Neural crest cell (in vitro differentiated cells): Measurements from ENCODE around the gene CTBP1. TPM values are rescaled to one million over a fixed set of nuclear protein-coding genes. Genes with fewer than 3 reads are reported as not detected.

ENCODE experiments used
- DNase-seq: peaks from one replicate; pipeline ENCODE4 v3.0.0; 2021; ENCODE audit warnings: low read depth, mixed read lengths, low spot score
- H3K27ac Mint-ChIP-seq: one replicate; pipeline ENCODE4 v1.8.0; 2021; ENCODE audit warnings: mild to moderate bottlenecking, mixed read lengths; ENCODE audit not compliant: unreplicated experiment
- H3K27me3 Mint-ChIP-seq: 2 replicates; pipeline ENCODE4 v1.8.0; 2021; ENCODE audit warnings: low read depth, mild to moderate bottlenecking, mixed read lengths
- H3K36me3 Mint-ChIP-seq: 2 replicates; pipeline ENCODE4 v1.8.0; 2021; ENCODE audit warnings: low read depth, mild to moderate bottlenecking, mixed read lengths
- H3K4me1 Mint-ChIP-seq: 2 replicates; pipeline ENCODE4 v1.8.0; 2021; ENCODE audit warnings: mixed read lengths
- H3K4me3 Mint-ChIP-seq: one replicate; pipeline ENCODE4 v1.8.0; 2021; ENCODE audit warnings: mild to moderate bottlenecking, mixed read lengths
- H3K9me3 Mint-ChIP-seq: 2 replicates; pipeline ENCODE4 v1.8.0; 2021; ENCODE audit warnings: mixed read lengths
- CTCF ChIP-seq: fragments of 200-600 bp; sonication (generic); conservative IDR thresholded peaks from 2 replicates; pipeline ENCODE4 v1.5.0; 2021; ENCODE audit warnings: antibody characterized with exemption, mild to moderate bottlenecking
- total RNA-seq: library from RNA; stranded (reverse); gene quantifications from 2 replicates; pipeline ENCODE4 v1.2.1, GENCODE V29; 2021

The CTBP1 gene
- total RNA-seq, 1 donor from 2014 or later, result 219 TPM

GRCh38 chr4:1194010-1194900 lies 54.7 kb downstream of the CTBP1 start:
- no peak for DNase-seq

GRCh38 chr4:1193206-1194009 lies 55.5 kb downstream of the CTBP1 start:
- DNase-seq, result no peak

More at GRCh38 chr4:1194010-1194900, 54.7 kb downstream of the CTBP1 start:
- TF ChIP-seq CTCF, result no peak
- no peaks in the 10 kb centered on the region for H3K9me3 Mint-ChIP-seq
- no peaks in the 10 kb centered on the region for H3K27me3 Mint-ChIP-seq
- H3K4me3 Mint-ChIP-seq, result no peak overlapping the region
- H3K36me3 Mint-ChIP-seq, result no peaks in the 10 kb centered on the region
- no peaks in the 10 kb centered on the region for H3K4me1 Mint-ChIP-seq
- no peak overlapping the region for H3K27ac Mint-ChIP-seq

GRCh38 chr4:1192493-1193205 lies 56.3 kb downstream of the CTBP1 start:
- Mint-ChIP-seq H3K9me3 (no peaks in the 10 kb centered on the region), H3K27me3 (peaks cover 8% of the 10 kb centered on the region), H3K27ac (no peak overlapping the region)

More at GRCh38 chr4:1193206-1194009, 55.5 kb downstream of the CTBP1 start:
- Mint-ChIP-seq H3K4me3 (no peak overlapping the region), H3K36me3 (no peaks in the 10 kb centered on the region), H3K4me1 (no peaks in the 10 kb centered on the region), H3K9me3 (no peaks in the 10 kb centered on the region), H3K27ac (no peak overlapping the region), H3K27me3 (peaks cover 4% of the 10 kb centered on the region)
- TF ChIP-seq CTCF, result no peak

GRCh38 chr4:1192091-1192492 lies 56.8 kb downstream of the CTBP1 start:
- DNase-seq, result no peak
- TF ChIP-seq CTCF, result no peak
- Mint-ChIP-seq H3K27ac (no peak overlapping the region), H3K36me3 (no peaks in the 10 kb centered on the region), H3K27me3 (peaks cover 11% of the 10 kb centered on the region), H3K9me3 (no peaks in the 10 kb centered on the region), H3K4me3 (no peak overlapping the region), H3K4me1 (no peaks in the 10 kb centered on the region)

More at GRCh38 chr4:1192493-1193205, 56.3 kb downstream of the CTBP1 start:
- no peak for TF ChIP-seq CTCF
- no peak overlapping the region for H3K4me3 Mint-ChIP-seq
- H3K36me3 Mint-ChIP-seq, result no peaks in the 10 kb centered on the region
- H3K4me1 Mint-ChIP-seq, result no peaks in the 10 kb centered on the region
- DNase-seq, result no peak

GRCh38 chr4:1191621-1192020 lies 57.3 kb downstream of the CTBP1 start:
- no peak overlapping the region for H3K4me3 Mint-ChIP-seq
- peaks cover 13% of the 10 kb centered on the region for H3K27me3 Mint-ChIP-seq
- TF ChIP-seq CTCF, result no peak
- no peaks in the 10 kb centered on the region for H3K4me1 Mint-ChIP-seq
- no peaks in the 10 kb centered on the region for H3K9me3 Mint-ChIP-seq
- H3K27ac Mint-ChIP-seq, result no peak overlapping the region
- no peak for DNase-seq
- H3K36me3 Mint-ChIP-seq, result no peaks in the 10 kb centered on the region
